Fibroblast of lung (primary cell): ENCODE results near the gene THAP4.

Experiments used
- EZH2 ChIP-seq: IDR thresholded peaks from 2 replicates; pipeline ENCODE4 v1.5.1; 2012; ENCODE audit warnings: low read length, control low read depth, mild to moderate bottlenecking; ENCODE audit errors: missing control alignments
- TF ChIP-seq, protein P1 (sequence below), 2 donors: IDR thresholded peaks in 1 of 2; conservative IDR thresholded peaks in 1 of 2; 1 replicate in 1 of 2; 2 replicates in 1 of 2; pipeline ENCODE4 v1.5.1; 2011 to 2012; ENCODE audit warnings: low read length in 2 of 2, control low read depth in 1 of 2, inconsistent platforms in 1 of 2, low read depth in 1 of 2, mild to moderate bottlenecking in 1 of 2

DNA sequence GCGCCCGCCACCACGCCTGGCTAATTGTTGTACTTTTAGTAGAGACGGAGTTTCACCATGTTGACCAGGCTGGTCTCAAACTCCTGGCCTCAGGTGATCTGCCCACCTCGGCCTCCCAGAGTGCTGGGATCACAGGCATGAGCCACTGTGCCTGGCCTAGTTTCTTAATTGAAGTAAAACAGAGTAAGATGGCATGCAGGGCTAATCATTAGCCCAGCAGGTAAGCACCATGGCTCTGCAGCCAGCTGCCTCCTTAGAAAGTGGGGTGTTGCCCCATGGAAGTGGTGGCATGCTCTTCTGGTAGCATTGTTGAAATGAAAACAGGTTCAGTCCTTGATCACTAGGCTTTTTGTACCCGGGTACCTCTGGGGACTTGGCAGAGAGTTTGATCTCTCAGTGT is 13.0 kb upstream of the THAP4 start:
- TF ChIP-seq, protein P1, sequence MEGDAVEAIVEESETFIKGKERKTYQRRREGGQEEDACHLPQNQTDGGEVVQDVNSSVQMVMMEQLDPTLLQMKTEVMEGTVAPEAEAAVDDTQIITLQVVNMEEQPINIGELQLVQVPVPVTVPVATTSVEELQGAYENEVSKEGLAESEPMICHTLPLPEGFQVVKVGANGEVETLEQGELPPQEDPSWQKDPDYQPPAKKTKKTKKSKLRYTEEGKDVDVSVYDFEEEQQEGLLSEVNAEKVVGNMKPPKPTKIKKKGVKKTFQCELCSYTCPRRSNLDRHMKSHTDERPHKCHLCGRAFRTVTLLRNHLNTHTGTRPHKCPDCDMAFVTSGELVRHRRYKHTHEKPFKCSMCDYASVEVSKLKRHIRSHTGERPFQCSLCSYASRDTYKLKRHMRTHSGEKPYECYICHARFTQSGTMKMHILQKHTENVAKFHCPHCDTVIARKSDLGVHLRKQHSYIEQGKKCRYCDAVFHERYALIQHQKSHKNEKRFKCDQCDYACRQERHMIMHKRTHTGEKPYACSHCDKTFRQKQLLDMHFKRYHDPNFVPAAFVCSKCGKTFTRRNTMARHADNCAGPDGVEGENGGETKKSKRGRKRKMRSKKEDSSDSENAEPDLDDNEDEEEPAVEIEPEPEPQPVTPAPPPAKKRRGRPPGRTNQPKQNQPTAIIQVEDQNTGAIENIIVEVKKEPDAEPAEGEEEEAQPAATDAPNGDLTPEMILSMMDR (conservative IDR thresholded peaks at IDR 0.05 in 1 of 2, IDR thresholded peaks at IDR 0.05 in 1 of 2; ENCODE audit: low read depth in 1 of 2, low read length in 2 of 2) = no peak
- no peak for TF ChIP-seq EZH2
